T-helper 2 cell treated with Interferon-gamma antibody and Interleukin-4, amounts not matched to agents 100 ng/mL and 5 ng/mL, for 36 hours (primary cell): ENCODE measurements around the gene MON1A. TPM values are rescaled to one million over a fixed set of nuclear protein-coding genes. Genes with fewer than 3 reads are reported as not detected.
"Not testable (repeated sequence)": the region's sequence is repeated elsewhere in the genome, so short reads cannot be mapped to it uniquely, and the experiment has no call there.

ENCODE experiments used
- intact Hi-C: fragments of 100-400 bp; cut with micrococcal nuclease; formaldehyde crosslinking; loops from one replicate; pipeline ENCODE4 v1.15.1; 2023
- total RNA-seq: library from RNA; stranded (reverse); gene quantifications from 2 replicates; pipeline ENCODE4 v1.2.3, GENCODE V29; 2022

MON1A gene
- total RNA-seq, 1 donor from 2014 or later, result 13.5 TPM

DNA sequence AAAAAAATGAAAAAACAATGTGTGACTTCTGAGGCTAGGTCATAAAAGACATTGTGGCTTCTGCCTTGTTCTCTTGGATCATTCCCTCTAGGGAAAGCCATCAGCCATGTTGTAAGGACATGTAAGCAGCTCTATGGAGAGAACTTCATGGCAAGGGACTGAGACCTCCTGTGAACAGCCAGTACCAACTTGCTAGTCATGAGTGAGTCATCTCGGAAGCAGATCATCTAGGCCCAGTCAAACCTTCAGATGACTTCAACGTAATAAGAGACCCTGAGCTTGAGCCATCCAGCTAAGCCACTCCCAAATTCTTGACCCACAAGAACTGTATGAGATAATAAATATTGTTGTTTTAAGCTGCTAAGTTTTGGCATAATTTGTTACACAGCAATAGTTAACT is 4.9 kb downstream of the MON1A start:
- intact Hi-C loops, result no loop called here

DNA sequence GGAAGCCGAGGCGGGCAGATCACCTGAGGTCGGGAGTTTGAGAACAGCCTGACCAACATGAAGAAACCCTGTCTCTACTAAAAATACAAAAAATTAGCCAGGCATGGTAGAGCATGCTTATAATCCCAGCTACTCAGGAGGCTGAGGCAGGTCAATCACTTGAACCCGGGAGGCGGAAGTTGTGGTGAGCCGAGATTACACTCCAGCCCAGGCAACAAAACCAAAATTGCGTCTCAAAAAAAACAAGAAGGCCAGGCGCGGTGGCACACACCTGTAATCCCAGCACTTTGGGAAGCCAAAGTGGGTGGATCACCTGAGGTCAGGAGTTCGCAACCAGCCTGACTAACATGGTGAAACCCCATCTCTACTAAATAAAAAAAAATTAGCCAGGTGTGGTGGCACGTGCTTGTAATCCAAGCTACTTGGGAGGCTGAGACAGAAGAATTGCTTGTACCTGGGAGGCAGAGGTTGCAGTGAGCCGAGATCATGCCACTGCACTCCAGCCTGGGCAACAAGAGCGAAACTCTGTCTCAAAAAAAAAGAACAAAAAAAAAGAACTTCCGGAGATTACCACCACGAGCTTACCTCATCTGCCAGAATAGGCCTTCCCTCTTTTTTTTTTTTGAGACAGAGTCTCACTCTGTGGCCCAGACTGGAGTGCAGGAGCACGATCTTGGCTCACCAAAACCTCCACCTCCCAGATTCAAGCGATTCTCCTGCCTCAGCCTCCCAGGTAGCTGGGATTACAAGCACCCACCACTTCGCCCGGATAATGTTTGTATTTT is 11.6 kb downstream of the MON1A start:
- intact Hi-C loops, result not testable (repeated sequence)

DNA sequence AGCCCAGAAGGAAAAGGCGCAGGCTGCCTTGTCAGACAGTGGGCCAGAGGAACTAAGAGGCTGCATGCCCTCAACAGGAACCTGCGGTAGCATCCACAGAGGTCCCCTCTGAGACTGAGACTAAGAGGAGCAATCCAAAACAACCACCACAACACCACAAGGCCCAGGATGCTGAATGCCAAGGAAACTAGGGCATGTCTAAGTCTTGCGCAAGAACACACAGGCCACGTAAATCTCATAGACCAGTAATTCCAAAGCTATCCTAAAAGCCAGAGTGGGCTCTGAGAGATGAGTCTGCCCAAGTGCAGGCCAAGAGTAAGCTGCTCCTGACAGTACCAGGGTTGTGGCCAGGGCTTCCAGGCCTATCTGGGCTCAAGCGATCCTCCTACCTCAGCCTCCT is 12.9 kb downstream of the MON1A start:
- intact Hi-C loops, result no loop called here

DNA sequence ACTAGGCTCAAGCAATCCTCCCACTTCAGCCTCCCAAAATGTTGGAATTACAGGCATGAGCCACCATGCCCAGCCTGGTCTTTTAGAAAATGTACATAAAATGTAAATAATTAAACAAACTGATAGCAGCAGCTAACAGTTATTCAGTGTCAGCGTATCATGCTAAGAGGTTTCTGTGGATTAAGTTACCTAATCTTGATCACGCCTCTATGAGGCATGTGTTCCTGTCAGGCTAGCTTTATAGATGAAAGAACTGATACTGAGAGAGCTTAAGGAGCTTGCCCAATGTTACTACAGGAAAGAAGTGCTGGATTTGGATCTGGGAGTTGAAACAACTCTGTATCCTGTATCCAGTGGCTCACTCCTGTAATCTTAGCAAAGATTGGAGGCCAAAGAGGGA is 14.7 kb downstream of the MON1A start:
- intact Hi-C loops, result no loop called here

DNA sequence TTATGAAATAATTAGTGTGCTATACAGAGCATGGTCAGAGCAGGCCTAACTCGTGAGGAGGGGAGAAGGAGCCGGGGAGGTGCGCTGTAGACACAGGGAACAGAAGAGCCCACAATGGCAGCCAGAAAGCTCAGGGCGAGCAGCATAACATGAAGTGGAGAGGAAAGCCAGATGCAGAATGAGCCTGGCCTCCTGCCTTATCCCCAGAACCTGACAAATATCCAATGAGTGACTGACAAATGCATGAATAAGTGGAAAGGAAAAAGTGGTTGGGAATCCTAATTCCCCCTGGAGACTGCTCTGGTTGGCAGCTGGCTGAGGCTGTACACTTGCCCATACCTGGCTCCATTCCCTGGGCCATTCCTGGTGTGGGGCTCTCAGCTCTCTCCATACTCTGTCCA is 16.7 kb downstream of the MON1A start:
- intact Hi-C loops, result no loop called here

DNA sequence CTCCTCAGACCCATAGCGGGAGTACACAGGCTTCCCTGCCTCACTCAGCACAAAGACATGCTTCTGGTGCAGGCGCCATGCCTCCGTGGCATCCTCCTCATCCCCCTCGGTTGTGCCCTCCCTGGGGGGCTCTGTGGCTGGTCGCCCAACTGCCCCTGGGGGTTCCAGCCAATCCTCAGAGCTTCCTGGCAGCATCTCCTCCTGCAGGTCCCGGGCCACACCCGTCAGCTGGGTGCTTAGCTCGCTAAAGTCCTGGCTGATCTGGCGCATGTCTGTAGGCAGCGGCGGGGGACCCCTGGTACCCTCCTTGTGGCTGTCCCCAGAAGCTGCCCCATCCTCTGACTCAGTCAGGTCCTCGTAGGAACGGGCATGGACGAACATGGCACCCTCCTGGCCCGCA is 18.0 kb downstream of the MON1A start:
- intact Hi-C loops, result no loop called here

DNA sequence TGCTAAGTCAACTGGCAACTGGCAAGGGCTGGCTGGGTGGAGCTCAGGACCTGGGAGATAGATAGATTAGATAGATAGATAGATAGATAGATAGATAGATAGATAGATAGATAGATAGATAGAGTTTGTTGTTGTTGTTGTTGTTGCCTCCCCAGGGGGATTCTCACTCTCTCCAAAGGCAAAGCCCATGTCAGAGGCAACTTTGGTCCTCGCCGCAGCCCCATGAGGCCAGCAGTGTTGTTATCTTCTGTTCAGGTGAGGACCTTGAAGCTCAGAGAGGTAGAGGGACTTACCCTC is 18.5 kb downstream of the MON1A start:
- intact Hi-C loops, result no loop called here

DNA sequence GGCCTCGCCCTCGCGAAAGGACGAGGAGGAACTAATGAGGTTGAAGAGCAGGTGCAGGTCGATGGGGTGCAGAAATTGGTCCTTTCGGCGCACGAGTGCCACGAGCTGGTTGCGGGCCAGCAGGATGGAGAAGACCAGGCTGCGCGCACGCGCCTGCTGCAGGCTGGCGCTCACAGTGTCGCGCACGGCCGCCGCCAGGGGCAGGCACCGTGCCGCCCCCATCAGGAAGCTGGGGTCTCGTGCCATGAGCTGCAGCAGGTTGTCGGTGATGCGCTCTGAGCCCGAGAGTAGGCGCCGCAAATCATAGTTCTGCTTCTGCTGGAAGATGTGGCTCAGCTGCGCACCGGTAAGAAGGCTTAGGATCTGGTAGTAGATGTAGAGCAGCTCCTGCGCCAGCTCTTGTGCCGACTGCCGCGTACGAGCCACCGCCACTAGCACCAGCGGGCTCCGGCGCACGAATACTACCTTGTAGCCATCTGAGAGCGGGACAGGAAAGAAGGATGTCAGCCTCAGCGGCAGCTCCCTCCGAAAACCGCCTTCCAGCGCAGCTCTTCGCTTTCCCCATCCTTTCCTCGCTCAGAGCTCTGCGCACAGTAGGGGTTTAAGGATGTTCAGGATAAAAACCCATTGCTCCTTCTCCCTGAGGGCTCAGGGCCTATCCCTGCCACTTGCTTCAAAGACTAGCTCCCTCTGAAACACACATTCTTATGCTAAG is 19.0 kb downstream of the MON1A start:
- intact Hi-C loops, result no loop called here

DNA sequence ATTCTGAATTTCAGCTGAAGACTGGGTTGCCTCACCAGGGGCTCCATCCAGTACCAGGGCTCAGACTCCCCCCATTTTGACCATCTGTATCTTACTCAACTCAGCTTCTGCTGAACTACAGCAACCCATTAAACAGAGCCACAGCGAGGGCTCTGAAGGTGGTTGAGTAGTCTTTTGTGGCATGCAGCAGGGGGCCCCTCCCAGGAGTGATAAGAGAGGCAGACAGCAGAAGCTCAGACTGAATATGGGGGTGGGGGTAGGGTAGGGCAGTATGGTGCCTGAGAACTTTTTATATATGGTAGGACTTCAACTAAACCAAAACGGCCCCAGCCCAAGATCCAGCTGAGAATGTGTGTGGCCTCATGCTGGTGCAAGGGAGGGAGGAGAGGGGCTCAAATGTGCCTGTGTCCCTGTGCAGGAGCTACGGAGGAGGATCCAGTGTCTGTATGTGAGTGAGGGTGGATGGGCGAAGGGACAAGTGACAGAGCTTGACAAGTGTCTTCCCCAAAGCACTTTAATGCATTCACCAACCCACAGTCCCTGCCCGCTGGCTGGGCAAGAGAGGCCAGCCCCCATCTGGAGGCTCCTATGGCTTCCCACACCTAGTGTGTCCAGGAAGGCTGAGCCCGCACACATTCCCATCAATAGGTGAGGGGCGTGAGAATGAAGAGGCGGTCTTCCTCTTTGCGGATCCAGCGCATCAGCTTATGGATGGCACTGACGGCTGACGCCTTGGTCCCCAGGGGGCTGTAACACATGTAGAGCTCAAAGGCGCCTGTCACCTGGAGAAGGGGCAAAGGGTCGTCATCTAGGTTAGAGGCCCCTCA is 21.0 kb downstream of the MON1A start:
- intact Hi-C loops, result no loop called here

DNA sequence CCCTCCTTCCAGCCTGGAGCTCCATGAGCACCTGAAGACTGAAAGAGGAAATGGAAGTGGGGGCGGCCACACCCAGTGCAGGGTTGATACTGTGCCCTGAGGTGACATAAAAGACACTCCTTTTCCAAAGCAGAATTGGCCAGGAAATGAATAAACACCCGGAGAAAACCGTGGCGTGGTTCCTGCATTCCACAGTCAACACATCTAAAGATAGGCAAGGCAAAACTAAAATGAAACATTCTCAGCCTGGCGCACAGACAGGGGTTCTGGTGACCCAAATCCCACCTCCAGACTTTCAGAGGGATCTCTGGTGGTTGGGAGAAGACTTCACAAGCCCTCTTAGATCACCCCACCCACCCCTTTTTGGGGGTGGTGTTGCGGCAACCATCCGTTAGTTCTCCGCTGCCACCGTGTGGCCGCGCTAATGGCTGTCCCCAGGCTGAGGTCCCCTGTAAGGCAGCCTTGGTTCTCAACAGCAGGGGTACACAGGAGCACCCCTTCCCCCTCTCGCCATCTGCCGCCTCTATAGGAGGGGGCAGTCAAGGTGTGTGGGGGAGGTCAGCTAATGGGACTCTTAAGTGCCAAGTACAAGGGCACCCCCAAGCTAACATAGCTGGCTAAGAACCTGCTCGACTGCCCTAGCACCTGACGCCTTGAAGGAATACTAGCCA is 23.4 kb downstream of the MON1A start:
- intact Hi-C loops, result loop anchor here (1.0 kb wide), 1 partner anchor 104 kb away; no protein-coding TSS in a partner anchor

DNA sequence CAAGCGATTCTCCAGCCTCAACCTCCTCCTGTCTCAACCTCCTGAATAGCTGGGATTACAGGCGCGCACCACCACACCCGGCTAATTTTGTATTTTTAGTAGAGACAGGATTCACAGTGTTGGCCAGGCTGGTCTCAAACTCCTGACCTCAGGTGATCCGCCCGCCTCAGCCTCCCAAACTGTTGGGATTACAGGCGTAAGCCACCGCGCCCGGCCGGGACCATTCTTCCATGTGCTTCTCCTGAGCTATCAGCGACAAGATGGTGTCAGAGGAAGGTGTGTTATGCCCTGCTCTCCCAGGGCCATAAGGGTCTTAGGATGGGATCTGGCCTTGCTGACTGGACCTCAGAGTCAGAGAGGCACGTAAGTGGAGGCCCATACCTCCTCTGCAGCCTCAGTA is 25.2 kb downstream of the MON1A start:
- intact Hi-C loops, result loop anchor here (1.0 kb wide), 1 partner anchor 48 kb away; the partner anchor contains the start of gene TRAIP

DNA sequence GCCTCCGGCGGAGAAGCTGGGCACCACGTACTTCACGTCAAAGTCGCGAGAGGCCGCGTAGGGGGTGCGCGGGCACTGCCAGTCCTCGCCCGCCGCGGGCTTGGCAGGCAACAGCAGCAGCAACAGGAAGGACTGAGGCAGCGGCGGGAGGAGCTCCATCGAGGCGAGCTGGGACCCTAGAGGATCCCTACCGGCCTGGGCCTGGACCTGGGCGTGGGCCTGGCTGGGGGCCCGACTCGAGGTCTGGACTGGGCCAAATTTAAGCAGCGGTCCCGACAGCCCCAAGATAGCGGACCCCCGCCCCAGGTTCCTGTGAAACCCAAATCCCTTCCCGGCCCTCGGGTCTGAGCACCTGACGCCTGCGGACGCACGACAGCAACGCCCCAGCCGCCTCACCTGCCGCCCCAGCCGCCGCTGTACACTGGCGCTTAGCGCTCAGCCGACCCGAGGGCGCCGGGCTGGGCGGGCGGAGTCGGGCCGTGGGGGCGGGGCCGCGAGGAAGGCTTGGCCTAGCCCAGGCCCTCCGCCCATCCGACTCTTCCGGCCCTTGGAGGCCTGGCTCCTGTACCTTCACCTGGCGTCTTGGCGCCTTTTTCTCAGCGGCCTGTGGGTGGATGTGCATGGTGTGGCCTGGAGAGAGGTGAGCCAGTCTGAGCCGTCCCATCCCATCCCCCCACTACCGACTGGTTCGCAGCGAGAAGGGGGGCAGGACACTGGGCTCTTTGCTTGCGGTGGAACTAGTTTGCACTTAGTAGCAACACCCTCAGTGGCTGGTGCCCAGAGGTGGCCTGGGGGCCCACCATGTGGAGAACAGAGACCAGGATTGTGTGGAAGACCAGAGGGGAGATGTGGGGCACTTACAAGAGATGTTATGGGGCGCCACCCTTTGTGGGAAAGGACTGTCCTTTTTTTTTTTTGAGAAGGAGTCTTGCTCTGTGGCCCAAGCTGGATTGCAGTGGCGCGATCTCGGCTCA is 25.9 kb downstream of the MON1A start, which contains the start of gene MST1R:
TSS of gene MST1R (minus strand) at position 423 of the 974 bp plus-strand sequence. CDS start at position 159, 264 bp downstream.
- intact Hi-C loops, result loop anchor here (1.0 to 2.0 kb wide), 2 partner anchors 37 to 47 kb away; partner anchors contain the start of genes RBM6 and TRAIP

DNA sequence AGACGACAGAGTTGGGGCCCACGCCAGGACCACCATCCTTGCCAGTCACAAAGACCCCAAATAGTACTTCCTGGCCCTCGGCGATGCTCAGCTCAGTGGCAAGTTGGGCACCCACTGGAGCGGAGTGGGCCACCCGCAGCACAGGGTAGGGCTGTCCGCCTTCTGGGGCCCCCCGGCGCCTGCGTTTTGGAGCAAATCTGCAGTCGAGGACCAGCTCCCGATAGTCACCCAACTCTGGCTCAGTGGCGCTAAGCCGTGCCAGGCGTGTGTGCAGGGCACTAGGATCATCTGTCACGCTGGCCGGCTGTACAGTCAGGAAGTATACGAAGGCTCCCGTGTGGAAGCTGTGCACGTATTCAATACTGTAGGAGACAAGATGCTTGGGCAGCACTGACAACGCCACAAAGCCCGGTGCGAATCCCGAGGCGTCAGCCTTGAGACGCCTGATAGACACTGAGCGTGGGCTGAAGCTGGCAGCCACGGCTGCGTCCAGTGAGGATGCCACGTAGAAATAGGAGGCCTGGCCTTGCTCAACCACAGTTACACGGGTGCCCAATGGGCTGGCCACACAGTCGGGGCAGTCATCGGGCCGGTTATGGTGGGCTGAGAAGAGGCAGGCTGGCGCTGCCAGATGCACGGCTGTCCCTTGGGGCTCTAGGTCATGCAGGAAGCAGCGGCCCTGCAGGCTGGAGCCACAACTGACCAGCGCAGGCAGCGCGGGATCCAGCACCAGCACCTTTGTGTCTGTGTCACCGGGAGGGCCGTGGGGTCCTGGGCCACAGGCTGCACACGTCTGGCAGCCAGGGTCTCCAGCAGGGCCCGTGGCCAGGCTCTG is 26.9 kb downstream of the MON1A start:
- intact Hi-C loops, result loop anchor here (2.0 kb wide), 1 partner anchor 38 kb away; the partner anchor contains the start of gene RBM6

DNA sequence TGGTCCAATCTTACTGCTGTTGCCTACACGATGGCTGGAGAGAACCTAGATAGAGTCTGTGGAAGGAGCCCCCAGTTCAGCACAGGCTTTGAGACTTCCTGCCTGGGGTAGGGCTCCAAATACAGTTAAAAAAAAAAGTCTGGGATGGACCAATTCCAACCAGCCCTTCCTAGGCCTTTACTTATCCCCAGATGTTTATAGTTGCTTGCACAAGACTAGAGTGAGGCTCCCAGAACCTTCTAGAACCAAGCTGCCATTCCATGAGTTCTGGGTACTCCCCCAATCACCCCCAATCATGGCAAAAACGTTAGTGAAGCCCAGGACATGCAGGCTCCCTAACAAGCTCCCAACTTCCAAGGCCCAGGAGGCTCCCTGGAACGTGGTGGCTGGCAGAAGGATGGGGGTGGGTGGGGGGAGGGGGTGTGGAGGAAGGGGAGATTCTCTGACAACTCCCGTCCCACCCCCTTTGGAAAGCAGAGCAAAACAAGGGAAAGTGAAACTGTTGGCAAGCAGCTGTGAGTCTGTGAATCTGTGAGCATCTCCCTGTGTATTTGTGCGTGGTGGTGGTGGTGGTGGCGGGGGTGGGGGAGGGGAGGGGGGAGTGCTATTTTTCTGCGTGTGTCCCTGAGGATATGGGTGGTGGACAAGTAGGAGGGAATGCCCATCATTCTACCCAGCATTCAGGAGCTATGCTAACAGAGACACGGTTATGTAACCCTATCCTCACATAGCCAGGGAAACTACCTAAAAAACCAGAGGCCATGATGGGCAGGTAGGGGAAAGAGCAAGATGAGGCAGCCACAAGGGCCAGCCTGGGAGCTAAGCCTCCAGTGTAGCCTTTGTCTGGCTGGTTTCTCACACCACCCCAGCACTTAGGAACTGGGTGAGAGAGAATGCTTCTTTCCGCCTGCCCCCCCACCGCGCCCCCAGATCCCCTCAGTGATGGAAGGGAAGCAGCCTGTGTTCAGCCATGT is 28.0 kb downstream of the MON1A start:
- intact Hi-C loops, result loop anchor here (2.0 kb wide), 1 partner anchor 39 kb away; the partner anchor contains the start of gene RBM6

DNA sequence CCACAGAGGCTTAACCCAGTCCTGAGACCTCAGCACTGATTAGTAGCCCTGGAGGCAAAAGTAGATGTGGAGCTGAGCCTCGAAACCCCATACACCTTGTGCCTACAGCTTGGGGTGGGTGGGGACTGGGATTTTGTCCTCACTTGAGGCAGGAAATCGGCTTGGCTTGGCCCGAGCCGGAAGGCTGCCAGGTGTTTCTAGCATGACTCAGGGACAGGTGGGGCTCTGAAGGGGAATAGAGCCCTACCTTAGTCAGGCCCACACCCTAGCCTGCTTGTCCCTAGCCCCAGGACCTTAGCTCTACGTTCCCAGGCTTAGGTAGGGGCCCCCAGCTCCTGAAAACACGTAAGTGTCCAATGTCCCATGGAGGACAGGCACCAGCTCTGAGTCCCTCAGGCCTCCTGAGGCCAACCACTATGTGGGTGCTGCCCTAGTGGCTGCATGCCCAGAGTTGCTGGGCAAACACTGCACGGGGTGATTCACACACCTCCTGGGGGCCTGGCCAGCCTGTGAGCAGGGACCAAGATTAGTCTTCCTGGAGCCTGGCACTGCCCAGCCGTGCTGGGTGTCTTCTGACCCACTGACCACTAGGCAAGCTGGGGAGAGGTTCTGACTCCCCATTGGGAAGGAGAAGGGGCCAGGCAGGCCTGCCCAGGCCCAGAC is 29.0 kb downstream of the MON1A start:
- intact Hi-C loops, result no loop called here

DNA sequence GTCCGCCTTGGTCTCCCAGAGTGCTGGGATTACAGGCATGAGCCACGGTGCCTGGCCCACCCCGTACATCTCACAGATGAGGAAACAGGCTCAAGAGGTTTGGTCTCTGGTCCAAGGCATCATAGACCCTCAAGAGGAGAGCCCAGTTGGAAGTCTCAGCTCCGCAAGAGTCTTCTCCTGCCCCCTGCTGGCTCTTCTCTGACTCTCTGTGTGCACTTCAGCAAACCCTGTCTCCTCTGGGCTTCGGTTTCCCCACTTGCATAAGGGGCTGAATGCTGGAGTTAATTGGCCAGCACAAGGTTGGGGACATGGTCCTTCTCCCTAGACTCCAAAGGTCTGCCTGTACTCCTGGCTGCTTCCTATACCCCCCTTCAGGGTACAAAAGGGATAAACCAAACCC is 29.8 kb downstream of the MON1A start:
- intact Hi-C loops, result no loop called here

DNA sequence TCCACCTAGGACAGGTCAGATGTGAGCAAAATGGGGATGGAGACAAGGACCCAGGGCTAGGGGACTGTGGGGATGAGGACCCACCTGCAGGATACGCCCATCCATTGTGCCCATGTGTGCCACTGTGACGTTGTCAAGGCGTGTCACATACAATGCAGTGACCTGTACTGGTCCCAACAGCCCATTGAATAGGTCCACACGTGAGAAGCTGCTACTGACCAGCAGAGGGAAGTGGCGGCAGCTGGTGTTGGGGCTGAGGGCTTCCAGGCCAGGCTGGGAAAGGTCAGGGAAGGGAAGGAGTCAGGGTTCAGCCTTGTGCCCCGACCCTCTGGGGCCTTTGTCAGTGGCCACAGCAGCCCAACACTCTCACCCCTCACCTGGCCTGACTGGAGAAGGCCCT is 30.6 kb downstream of the MON1A start:
- intact Hi-C loops, result no loop called here
